GM10248 (cell line): ENCODE results near the gene CFAP410.
"Not testable (repeated sequence)": the region's sequence is repeated elsewhere in the genome, so short reads cannot be mapped to it uniquely, and the experiment has no call there.

ENCODE experiments used
- CTCF ChIA-PET: fragments of 300-600 bp; sonication (Branson Sonifier 250); formaldehyde crosslinking; extraction: SDS; loops from one replicate; lab custom pipeline; 2021; ENCODE audit warnings: antibody characterized with exemption; lab: Yijun Ruan, JAX
- POLR2A ChIA-PET: fragments of 350-650 bp; sonication (Branson Sonifier 250); formaldehyde crosslinking; extraction: SDS; loops from one replicate; lab custom pipeline; 2020; ENCODE audit warnings: antibody characterized with exemption; lab: Yijun Ruan, JAX
- DNase-seq: peaks from one replicate; pipeline ENCODE4 v3.0.0; 2012; ENCODE audit errors: extremely low spot score
- TF ChIP-seq, protein P1 (sequence below): IDR thresholded peaks from 2 replicates; pipeline ENCODE4 v1.5.1; 2012; ENCODE audit warnings: mild to moderate bottlenecking, low read depth; ENCODE audit errors: extremely low read depth, missing control alignments, control extremely low read depth

Gene CFAP410

DNA sequence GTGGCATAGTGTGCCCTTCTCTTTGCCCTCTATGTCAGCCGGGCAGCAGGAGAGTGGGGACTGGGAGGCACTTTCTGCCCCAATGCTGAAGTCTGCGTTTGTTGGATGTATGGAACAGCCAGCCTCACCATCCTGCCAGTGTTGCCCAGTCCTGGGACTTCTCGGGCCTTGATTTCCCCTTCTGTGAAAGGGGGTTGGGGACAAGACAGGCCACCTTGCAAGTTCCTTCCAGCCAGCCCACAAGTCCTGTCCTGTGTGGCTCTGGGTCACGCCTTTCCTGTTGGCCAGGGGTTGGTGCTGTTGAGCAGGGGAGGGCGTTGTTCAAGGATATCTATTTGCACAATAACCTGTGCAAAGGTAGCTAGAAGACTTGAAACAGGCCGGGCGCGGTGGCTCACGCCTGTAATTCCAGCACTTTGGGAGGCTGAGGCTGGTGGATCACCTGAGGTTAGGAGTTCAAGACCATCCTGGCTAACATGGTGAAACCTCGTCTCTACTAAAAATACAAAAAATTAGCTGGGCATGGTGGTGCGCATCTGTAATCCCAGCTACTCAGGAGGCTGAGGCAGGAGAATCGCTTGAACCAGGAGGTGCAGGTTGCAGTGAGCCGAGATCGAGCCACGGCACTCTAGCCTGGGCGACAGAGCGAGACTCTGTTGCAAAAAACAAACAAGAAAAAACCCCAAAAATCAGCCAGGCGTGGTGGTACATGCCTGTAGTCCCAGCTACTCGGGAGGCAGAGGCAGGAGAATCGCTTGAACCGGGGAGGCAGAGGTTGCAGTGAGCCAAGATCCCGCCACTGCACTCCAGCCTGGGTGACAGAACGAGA lies 36.4 kb downstream of the CFAP410 start:
- DNase-seq, POLR2A ChIA-PET: not testable (repeated sequence)
- TF ChIP-seq, protein P1, sequence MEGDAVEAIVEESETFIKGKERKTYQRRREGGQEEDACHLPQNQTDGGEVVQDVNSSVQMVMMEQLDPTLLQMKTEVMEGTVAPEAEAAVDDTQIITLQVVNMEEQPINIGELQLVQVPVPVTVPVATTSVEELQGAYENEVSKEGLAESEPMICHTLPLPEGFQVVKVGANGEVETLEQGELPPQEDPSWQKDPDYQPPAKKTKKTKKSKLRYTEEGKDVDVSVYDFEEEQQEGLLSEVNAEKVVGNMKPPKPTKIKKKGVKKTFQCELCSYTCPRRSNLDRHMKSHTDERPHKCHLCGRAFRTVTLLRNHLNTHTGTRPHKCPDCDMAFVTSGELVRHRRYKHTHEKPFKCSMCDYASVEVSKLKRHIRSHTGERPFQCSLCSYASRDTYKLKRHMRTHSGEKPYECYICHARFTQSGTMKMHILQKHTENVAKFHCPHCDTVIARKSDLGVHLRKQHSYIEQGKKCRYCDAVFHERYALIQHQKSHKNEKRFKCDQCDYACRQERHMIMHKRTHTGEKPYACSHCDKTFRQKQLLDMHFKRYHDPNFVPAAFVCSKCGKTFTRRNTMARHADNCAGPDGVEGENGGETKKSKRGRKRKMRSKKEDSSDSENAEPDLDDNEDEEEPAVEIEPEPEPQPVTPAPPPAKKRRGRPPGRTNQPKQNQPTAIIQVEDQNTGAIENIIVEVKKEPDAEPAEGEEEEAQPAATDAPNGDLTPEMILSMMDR = peak; percentile 45
- CTCF ChIA-PET = interaction anchor here (1.0 to 3.2 kb wide), 2 partner anchors 13 kb away, joined by 3 to 16 read pairs; no protein-coding TSS in a partner anchor

DNA sequence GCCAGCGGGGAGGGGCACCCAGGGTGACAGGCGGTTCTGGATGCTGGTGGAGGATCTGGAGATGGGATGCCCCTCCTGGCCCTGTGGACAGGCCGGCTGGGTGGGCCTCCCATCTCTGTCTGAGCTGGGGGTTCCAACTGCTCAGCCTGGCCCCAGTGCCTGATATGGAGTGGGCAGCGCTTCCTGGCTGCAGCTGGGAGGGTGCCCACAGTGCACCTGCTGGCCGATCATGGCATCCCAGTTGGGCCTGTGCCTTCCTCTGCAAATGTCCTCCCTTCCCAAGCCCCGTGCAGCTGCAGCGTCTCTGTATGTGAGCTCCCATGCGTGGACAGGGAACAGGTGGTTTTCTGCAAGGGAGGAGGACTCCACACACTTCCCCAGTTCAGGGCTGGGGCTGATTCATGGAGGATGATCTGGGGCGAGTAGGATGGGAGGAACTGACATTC lies 37.2 kb downstream of the CFAP410 start:
- ChIA-PET CTCF (interaction anchor here (0.9 to 1.9 kb wide), 5 partner anchors 14 to 491 kb away, joined by 3 to 4 read pairs (median 4); no protein-coding TSS in a partner anchor), POLR2A (no interaction called here)
- TF ChIP-seq, protein P1 = no peak
- no peak for DNase-seq

DNA sequence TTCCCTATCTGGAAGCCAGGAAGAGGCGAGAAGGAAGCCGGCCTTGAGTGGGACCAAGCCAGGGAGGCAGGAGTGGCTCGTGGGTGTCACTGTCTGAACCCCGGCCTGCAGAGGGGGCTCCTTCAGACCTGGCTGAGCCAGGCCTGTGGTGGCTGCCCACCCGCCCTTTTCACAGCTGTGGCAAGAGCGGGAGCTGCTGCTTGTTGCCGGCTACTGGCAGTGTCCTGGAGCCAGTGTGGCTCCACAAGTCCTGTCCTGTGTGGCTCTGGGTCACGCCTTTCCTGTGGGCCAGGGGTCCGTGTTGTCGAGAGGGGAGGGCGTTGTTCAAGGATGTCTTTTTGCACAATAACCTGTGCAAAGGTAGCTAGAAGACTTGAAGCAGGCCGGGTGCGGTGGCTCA lies 38.0 kb downstream of the CFAP410 start:
- POLR2A ChIA-PET = interaction anchor here (1.7 kb wide), 1 partner anchor 38 kb away, joined by 3 read pairs; the partner anchor contains the start of gene CFAP410
- no peak for DNase-seq
- TF ChIP-seq, protein P1 = no peak
- CTCF ChIA-PET = interaction anchor here (0.9 to 1.9 kb wide), 4 partner anchors 33 to 490 kb away, joined by 3 to 4 read pairs (median 4); no protein-coding TSS in a partner anchor

DNA sequence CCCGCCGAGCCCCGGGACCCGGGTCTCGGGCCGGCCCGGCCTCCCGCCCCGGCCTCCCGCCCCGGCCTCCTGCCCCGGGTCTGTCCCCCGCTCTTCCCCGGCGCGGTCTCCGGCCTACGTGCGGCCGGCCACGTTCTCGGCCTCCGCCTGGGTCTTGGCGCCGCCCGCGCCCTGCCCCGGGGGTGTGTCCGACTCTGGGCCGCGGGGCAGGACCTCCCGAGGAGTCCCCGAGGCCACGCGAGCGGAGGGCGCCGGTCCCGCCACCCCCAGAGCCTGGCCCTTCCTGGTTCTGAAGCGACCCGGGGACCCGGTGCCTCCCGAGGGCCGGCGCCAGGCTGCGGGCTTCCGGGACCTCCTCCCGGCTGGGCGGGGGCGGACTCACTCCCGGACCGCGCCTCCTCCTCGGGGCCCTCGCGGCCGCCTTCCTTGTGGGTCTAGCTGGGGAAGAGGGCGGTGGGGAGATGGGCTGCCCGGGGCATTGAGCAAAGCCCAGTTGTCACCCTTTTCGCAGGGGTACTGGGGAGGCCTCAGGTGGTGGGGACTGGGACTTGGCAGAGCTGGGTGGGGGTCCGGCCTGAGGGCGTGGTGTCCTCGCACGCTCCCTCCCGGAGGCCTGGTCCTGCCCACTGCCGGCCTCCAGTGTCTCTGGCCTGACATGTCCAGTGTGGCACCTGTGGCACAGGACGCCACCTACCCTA lies 38.8 kb downstream of the CFAP410 start:
- DNase-seq = peak; percentile 84
- TF ChIP-seq, protein P1 = no peak
- ChIA-PET CTCF (interaction anchor here (1.7 to 1.9 kb wide), 2 partner anchors 33 to 490 kb away, joined by 4 read pairs; no protein-coding TSS in a partner anchor), POLR2A (interaction anchor here (1.7 kb wide), 1 partner anchor 39 kb away, joined by 3 read pairs; the partner anchor contains the start of gene CFAP410)

DNA sequence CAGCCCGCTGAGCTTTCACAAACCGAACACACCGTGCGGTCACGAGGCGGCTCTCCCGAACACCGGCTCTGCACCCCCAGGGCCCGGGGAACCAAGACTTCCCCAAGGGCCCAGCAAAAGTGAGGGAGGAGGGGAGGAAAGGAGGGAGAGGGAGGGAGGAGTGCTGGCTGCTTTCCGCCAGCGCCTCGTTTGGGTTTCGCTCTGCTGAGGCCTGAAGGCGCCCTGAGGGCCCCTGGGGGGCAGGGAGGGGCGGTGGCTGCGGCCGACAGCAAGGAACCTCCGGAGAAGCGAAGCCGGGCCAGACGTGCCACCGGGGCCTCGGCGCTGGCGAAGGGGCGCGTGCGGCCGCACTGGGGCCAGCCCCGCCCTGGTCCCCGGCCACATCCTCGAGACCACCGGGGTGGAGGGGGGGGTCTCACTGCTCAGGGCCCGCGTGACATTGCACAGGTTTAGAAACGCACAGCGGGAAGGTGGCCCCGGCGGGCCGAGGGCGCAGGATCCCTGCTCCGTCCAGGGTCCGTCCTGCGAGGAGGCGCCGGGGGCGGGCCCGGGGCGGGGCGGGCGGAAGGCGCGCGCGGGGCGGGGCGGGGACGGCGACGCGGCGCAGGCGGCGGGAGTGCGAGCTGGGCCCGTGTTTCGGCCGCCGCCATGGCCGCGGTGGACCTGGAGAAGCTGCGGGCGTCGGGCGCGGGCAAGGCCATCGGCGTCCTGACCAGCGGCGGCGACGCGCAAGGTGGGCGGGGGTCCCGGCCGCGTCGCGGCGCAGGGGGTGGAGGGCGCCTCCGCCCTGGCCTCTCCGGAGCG lies 39.5 kb downstream of the CFAP410 start, which contains the start of gene PFKL:
Gene PFKL (plus strand): TSS at position 596 of the 804 bp plus-strand sequence. CDS start 53 bp downstream, at position 649.
- CTCF ChIA-PET = interaction anchor here (0.9 kb wide), 1 partner anchor 9 kb away, joined by 3 read pairs; no protein-coding TSS in a partner anchor
- POLR2A ChIA-PET = interaction anchor here (1.7 kb wide), 1 partner anchor 39 kb away, joined by 3 read pairs; the partner anchor contains the start of gene CFAP410
- peak; percentile 92 for DNase-seq
- TF ChIP-seq, protein P1 = no peak

DNA sequence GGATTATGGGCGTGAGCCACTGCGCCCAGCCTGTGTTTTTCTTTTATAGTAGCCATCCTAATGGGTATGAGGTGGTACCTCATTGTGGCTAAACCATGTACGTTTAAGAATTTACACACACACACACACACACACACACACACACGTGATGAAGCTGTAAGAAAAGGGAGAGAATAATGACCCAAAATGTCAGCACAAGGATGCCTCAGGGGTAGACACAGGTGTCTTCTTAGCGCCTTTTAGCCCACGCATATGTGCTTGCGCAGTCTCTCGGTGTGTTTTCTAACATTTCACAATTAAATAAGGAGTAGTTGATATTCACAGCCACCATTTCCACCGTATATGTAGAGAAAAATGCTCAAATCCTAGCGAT lies 40.1 kb downstream of the CFAP410 start:
- no peak for DNase-seq
- TF ChIP-seq, protein P1 = no peak
- POLR2A ChIA-PET = no interaction called here
- CTCF ChIA-PET = interaction anchor here (0.9 to 2.1 kb wide), 2 partner anchors 10 to 30 kb away, joined by 3 to 19 read pairs; no protein-coding TSS in a partner anchor
